Activated CD4-positive, alpha-beta T cell treated with anti-CD3 and anti-CD28 coated beads, Interleukin-2, amount 50 U/mL, for 16 hours (primary cell): Measurements from ENCODE around the gene AFG1L.
"Not testable (repeated sequence)": the region's sequence is repeated elsewhere in the genome, so short reads cannot be mapped to it uniquely, and the experiment has no call there.

Source experiments
- DNase-seq: peaks from one replicate; pipeline ENCODE4 v3.0.0-alpha.2; 2020

The AFG1L gene

GRCh38 chr6:108559884-108560462, 265.1 kb downstream of the AFG1L start:
- DNase-seq, result peak; percentile 10

DNA sequence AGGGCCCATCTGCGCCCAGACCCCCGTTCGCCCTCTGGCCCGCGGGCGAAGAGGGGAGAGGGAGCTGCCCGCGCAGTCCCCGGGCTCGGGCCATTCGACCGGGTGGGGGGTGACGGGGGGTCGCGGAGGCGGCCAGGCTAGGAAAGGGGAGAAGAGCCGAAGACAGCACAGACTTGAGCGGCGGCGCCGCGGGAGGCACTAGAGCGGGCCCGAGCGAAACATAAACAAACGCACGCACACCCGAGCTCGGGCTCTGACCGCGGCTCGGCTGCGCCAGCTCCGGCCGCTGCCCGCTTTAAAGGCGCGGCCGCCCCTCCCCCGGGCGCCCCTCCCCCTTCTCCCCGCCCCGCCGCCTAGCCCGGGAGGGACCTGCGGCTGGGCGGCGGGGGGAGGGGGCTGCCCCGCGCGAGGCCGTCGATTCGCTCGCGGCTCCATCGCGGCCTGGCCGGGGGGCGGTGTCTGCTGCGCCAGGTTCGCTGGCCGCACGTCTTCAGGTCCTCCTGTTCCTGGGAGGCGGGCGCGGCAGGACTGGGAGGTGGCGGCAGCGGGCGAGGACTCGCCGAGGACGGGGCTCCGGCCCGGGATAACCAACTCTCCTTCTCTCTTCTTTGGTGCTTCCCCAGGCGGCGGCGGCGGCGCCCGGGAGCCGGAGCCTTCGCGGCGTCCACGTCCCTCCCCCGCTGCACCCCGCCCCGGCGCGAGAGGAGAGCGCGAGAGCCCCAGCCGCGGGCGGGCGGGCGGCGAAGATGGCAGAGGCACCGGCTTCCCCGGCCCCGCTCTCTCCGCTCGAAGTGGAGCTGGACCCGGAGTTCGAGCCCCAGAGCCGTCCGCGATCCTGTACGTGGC, 265.8 kb downstream of the AFG1L start, which contains the start of gene FOXO3:
Gene FOXO3, plus strand, starts transcription at position 455 of the 846 bp plus-strand sequence. Its CDS starts 292 bp downstream, at position 747.
- peak; percentile 25 for DNase-seq

DNA sequence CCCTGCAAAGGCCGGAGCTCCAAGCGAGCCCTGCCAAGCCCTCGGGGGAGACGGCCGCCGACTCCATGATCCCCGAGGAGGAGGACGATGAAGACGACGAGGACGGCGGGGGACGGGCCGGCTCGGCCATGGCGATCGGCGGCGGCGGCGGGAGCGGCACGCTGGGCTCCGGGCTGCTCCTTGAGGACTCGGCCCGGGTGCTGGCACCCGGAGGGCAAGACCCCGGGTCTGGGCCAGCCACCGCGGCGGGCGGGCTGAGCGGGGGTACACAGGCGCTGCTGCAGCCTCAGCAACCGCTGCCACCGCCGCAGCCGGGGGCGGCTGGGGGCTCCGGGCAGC, 266.4 kb downstream of the AFG1L start:
- not testable (repeated sequence) for DNase-seq

DNA sequence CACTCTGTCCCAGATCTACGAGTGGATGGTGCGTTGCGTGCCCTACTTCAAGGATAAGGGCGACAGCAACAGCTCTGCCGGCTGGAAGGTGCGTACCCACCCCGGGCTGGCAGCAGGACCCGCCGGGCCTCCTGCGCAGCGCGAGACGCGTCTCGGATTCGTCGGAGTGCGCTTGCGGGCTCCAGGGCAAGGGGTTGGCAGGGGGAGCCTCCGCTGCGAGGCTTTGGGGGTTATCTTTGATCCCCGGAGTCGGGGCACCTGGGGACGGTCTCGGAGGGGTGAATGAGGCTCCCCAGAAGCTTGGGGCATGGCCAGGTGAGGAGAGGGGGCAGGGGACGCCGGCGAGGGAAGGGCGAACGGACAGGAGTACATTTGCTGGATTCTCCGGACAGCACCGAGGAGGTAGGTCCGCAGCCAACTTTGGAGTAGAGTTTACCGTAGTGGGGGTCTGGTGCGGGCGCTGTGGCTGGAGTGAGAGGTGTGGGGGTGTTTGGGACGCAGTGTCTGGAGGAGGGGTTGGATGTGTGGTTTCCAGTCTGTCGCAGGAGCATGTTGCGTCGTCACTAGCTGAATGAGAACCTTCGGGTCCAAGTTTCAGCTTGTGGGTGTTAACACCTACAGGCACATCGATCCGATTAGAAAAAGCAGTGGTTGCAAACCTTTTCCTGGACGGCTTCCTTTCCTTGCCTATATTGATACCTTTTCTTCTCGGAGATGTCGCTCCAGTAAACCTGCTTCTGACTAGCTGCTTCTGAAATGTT, 267.1 kb downstream of the AFG1L start:
- DNase-seq, result no peak

- DNase-seq, result no peak
Measured at GRCh38 chr6:108562503-108562993, 267.7 kb downstream of the AFG1L start.

DNA sequence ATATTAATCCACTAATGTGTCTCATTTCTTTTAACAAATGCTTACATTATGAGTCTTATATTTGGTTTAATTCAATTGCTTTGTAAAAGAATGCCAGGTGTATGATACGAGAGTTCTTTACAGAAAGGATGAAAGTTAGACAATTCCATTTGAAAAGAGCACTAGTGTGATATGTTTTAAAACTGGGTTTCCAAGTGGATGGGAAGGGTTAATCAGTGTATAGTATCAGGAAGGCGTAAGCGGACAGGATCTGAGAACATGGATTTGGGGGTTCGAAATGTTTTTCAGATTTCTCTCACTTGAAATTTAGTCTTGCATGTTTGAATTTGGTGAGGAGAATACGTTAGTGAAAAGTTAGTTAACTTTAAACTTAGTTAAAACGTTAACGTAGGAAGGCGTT, 268.4 kb downstream of the AFG1L start:
- DNase-seq, result no peak

GRCh38 chr6:108564178-108564577, 269.3 kb downstream of the AFG1L start:
- peak; percentile 77 for DNase-seq

DNA sequence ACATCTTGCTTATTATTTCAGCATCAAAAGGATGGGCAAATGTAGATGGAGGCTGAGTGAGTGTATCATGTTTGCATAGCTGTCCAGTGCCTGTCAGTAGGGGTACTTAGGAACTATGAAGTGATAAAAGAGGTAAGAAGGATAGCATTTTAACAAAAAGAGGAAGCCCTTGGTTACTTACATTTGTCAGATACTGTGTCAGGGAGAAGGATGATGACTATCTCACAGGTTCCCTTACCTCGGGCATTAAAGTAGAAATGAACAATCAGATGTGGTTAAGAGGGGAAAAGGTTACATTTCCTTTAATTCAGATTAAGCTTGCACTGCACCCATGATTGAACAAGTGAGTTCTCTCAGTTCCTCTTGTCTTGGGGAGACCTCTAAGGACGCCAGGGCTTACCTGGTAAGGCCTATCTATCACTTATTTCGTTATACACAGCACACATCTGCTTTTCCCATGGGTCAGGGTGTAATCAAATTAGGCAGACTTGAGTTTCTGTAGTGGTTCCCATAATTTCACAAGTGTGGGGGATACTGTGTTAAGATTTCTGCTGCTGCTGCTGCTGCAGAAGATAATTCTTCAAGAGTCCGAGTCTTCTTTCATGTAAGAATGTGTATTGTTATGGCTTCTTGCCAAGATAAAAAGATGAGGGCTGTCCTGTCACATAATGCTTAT, 270.4 kb downstream of the AFG1L start:
- DNase-seq, result peak; percentile 55

GRCh38 chr6:108565893-108566292, 271.0 kb downstream of the AFG1L start:
- no peak for DNase-seq

DNA sequence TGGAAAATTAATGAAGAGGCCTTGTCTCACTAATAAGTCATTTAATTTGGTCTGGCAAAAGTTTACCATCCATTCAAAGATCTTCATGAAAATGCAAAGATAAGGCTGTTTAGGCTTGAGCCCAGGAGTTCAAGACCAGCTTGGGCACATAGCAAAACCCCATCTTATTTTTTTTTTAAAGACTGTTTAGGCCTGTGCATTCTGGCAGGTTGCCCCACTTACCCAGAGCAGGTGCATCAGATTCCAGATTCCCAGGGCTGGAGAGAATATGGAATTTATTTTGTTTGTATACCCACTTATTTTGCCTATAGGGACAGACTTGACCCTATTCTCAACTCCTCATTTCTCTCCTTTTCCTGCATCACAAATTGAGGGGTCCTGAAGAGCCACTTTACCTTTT, 271.6 kb downstream of the AFG1L start:
- no peak for DNase-seq

- DNase-seq, result no peak
Measured at GRCh38 chr6:108568101-108568500, 273.2 kb downstream of the AFG1L start.

DNA sequence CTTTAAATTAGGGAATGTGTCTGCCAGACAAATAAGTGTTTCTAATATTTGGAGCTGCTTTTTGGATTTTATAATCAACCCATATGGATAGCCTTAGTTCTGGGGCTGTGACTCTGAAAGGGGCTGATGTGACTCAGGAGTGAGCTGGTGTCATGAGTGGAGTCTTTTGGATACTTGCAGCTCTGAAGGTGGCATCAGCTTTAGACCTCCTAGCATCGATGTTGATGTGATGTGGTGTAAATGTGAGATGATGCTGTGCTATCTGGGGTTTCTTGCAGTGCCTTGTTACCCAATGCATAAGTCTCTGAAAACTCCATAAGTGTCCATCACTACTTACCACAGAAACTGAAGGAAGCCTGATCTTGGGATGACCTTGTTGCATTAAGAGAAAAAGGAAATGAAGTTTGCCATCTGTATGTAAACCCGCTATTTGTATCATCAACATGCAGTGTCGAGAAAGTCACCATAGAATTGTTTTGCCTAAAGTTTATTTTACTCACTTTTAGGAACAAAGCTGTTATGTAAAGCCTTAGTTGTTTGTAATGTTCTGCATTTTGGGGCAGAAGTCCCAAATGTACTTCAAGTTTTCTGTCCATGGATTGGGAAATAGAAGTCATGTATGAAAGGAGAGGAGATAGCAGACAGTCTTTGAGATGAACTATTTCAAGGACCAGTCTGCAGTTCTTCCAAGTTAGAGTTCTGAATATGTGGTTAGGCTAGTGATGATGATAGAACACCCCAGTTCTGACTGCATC, 273.9 kb downstream of the AFG1L start:
- DNase-seq, result no peak

DNA sequence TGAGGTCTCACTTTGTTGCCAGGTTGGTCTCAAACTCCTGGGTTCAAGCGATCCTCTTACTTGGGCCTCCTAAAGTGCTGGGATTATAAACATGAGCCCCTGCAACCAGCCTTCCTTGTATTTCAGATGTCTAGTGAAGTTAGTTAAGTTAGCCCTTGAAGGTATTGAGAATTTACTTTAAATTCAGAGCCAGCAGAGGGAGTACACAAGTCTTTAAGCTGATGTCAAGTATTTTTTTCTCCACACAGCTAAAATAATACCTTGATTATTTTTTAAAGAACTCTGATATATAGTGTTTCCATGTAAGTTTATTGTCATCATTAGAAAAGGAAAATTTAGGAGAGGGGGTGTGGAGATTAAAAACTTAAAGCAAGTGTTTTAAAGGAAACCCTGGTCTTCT, 275.7 kb downstream of the AFG1L start:
- DNase-seq, result no peak

GRCh38 chr6:108574457-108575141, 279.7 kb downstream of the AFG1L start:
- DNase-seq, result no peak
